Neural cell (in vitro differentiated cells): ENCODE measurements around the gene CLEC18B. TPM values are rescaled to one million over a fixed set of nuclear protein-coding genes. Genes with fewer than 3 reads are reported as not detected.

Experiments
- H2AFZ ChIP-seq: fragments of 200-600, 300-800 bp; sonication (generic), shearing (Covaris generic); 2 replicates; pipeline ENCODE4 v1.6.0; 2014; ENCODE audit warnings: low read depth, mild to moderate bottlenecking, antibody characterized with exemption, low read length, moderate library complexity
- H3F3A ChIP-seq: fragments of 200-600 bp; shearing (Covaris generic); 2 replicates; pipeline ENCODE4 v1.6.1; 2016; ENCODE audit warnings: mild to moderate bottlenecking, moderate library complexity, mixed read lengths, antibody characterized with exemption, low read length; ENCODE audit not compliant: insufficient read depth, poor library complexity, severe bottlenecking
- H3K27ac ChIP-seq: fragments of 200-600, 300-800 bp; sonication (generic), shearing (Covaris generic); 2 replicates; pipeline ENCODE4 v1.5.1; 2014; ENCODE audit warnings: mild to moderate bottlenecking, low read length, moderate library complexity
- H3K27me3 ChIP-seq: fragments of 300-800, 200-600 bp; sonication (generic), shearing (Covaris generic); 2 replicates; pipeline ENCODE4 v1.6.0; 2014; ENCODE audit warnings: mild to moderate bottlenecking, low read depth, low read length, moderate library complexity; ENCODE audit not compliant: insufficient read depth
- H3K36me3 ChIP-seq: fragments of 300-800, 200-600 bp; sonication (generic), shearing (Covaris generic); 2 replicates; pipeline ENCODE4 v1.5.1; 2014; ENCODE audit warnings: mild to moderate bottlenecking, antibody characterized with exemption, low read length, moderate library complexity; ENCODE audit not compliant: insufficient read depth
- H3K4me2 ChIP-seq: fragments of 300-800, 200-600 bp; sonication (generic), shearing (Covaris generic); 2 replicates; pipeline ENCODE4 v1.6.0; 2014; ENCODE audit warnings: mild to moderate bottlenecking, low read length
- H3K4me3 ChIP-seq: fragments of 300-800, 200-600 bp; sonication (generic), shearing (Covaris generic); 2 replicates; pipeline ENCODE4 v1.5.1; 2014; ENCODE audit warnings: mild to moderate bottlenecking, low read length, moderate library complexity
- H3K79me2 ChIP-seq: fragments of 200-600 bp; shearing (Covaris generic); replicated peaks from 2 replicates; pipeline ENCODE4 v1.6.0; 2014; ENCODE audit warnings: mild to moderate bottlenecking, low read length, moderate library complexity; ENCODE audit not compliant: insufficient read depth
- H3K9ac ChIP-seq: fragments of 300-800, 200-600 bp; sonication (generic), shearing (Covaris generic); 2 replicates; pipeline ENCODE4 v1.6.1; 2016; ENCODE audit warnings: mild to moderate bottlenecking, low read length, mixed read lengths
- H3K9me2 ChIP-seq: fragments of 200-600 bp; shearing (Covaris generic); 2 replicates; pipeline ENCODE4 v1.6.1; 2016; ENCODE audit warnings: mild to moderate bottlenecking, low read length, mixed read lengths; ENCODE audit not compliant: insufficient read depth
- H3K9me3 ChIP-seq: fragments of 200-600, 300-800 bp; sonication (generic), shearing (Covaris generic); 2 replicates; pipeline ENCODE4 v1.6.1; 2016; ENCODE audit warnings: mild to moderate bottlenecking, mixed run types, low read length, moderate library complexity, mixed read lengths
- H4K20me1 ChIP-seq: fragments of 200-600 bp; shearing (Covaris generic); 2 replicates; pipeline ENCODE4 v1.6.1; 2016; ENCODE audit warnings: mild to moderate bottlenecking, mixed run types; ENCODE audit not compliant: insufficient read depth
- EP300 ChIP-seq: fragments of 450-650 bp; conservative IDR thresholded peaks from 2 replicates; pipeline ENCODE4 v1.6.1; 2014; ENCODE audit warnings: antibody characterized with exemption, mild to moderate bottlenecking, moderate library complexity; ENCODE audit not compliant: poor library complexity, severe bottlenecking
- EZH2 ChIP-seq: fragments of 200-600, 300-800 bp; shearing (Covaris generic), sonication (generic); IDR thresholded peaks from 2 replicates; pipeline ENCODE4 v1.6.1; 2014; ENCODE audit warnings: antibody characterized with exemption, low read length, borderline replicate concordance, mild to moderate bottlenecking; ENCODE audit not compliant: insufficient read depth, poor library complexity, severe bottlenecking
- MXI1 ChIP-seq: fragments of 450-650 bp; conservative IDR thresholded peaks from 2 replicates; pipeline ENCODE4 v1.6.1; 2014; ENCODE audit warnings: antibody characterized with exemption, mild to moderate bottlenecking; ENCODE audit not compliant: poor library complexity, severe bottlenecking
- POLR2AphosphoS5 ChIP-seq: IDR thresholded peaks from 2 replicates; pipeline ENCODE4 v1.6.1; 2012
- RAD21 ChIP-seq: fragments of 450-650 bp; conservative IDR thresholded peaks from 2 replicates; pipeline ENCODE4 v1.6.1; 2014; ENCODE audit warnings: antibody characterized with exemption, mild to moderate bottlenecking, moderate library complexity
- SMC3 ChIP-seq: fragments of 450-650 bp; conservative IDR thresholded peaks from 2 replicates; pipeline ENCODE4 v1.6.1; 2014; ENCODE audit warnings: antibody characterized with exemption, mild to moderate bottlenecking, moderate library complexity; ENCODE audit not compliant: poor library complexity
- TAF1 ChIP-seq: IDR thresholded peaks from 2 replicates; pipeline ENCODE4 v1.6.1; 2012; ENCODE audit warnings: low read depth
- polyA plus RNA-seq: library from polyadenylated mRNA; depleted of rRNA; stranded (reverse); fragments of >200 nt; gene quantifications from 2 replicates; pipeline ENCODE4 v1.2.3, GENCODE V29; 2014
- TF ChIP-seq, protein P1 (sequence below): fragments of 450-650 bp; IDR thresholded peaks from 2 replicates; pipeline ENCODE4 v1.5.1; 2014; ENCODE audit warnings: antibody characterized with exemption, mild to moderate bottlenecking, moderate library complexity; ENCODE audit not compliant: poor library complexity, severe bottlenecking
- TF ChIP-seq, protein P2 (sequence below): IDR thresholded peaks from 2 replicates; pipeline ENCODE4 v1.6.1; 2012; ENCODE audit warnings: borderline replicate concordance

CLEC18B gene
- polyA plus RNA-seq, 1 donor from 2014 or later, result 1.6 TPM

DNA sequence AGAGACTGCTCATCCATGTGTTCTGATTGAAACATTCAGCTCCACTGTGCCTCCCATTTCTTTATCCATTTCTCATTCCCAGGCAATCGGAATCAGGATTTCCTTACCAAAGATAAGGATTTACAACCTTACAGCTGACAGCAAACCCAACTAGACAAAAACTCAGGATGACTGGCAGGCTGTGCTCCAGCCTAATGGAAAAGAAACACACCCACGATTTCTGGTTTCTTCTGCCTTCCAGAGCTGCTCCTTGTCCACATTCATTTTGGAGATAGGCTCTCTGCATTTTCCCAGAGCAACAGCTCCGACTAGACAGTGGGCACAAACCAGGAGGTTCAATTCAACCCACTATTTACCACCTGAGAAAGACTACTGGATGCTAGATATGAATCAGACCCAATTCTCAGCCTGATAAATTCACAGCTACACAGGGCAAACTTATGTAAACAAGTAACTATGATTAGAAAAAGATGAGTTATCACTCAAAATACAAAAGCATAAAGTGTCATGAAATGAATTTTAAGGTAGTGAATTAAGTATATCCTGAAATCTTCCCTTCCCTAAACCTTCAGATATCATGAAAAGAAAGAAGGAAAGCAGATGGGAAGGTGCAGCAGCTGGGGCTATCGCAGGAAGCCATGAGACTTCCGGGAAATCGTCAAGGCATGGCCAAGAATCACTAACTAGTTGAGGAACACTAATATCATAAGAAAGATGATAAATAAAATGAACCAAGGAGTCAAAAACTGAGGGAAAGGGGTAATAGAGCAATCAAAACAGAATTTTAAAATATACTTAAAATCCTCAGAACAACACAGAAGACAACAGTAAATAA, 44.8 kb upstream of the CLEC18B start:
- H3K27ac ChIP-seq, result no peak overlapping the region
- no peaks in the 10 kb centered on the region for H4K20me1 ChIP-seq
- H3F3A ChIP-seq, result no peaks in the 10 kb centered on the region
- no peak overlapping the region for H3K4me2 ChIP-seq
- no peaks in the 10 kb centered on the region for H3K9me2 ChIP-seq
- no peaks in the 10 kb centered on the region for H3K79me2 ChIP-seq
- no peak overlapping the region for H3K4me3 ChIP-seq
- H3K9ac ChIP-seq, result no peak overlapping the region
- H2AFZ ChIP-seq, result no peak overlapping the region
- peaks cover 2% of the 10 kb centered on the region for H3K36me3 ChIP-seq
- TF ChIP-seq POLR2AphosphoS5 (no peak), TAF1 (no peak), EZH2 (no peak), EP300 (no peak), SMC3 (no peak), MXI1 (no peak), RAD21 (no peak)
- TF ChIP-seq, protein P1, sequence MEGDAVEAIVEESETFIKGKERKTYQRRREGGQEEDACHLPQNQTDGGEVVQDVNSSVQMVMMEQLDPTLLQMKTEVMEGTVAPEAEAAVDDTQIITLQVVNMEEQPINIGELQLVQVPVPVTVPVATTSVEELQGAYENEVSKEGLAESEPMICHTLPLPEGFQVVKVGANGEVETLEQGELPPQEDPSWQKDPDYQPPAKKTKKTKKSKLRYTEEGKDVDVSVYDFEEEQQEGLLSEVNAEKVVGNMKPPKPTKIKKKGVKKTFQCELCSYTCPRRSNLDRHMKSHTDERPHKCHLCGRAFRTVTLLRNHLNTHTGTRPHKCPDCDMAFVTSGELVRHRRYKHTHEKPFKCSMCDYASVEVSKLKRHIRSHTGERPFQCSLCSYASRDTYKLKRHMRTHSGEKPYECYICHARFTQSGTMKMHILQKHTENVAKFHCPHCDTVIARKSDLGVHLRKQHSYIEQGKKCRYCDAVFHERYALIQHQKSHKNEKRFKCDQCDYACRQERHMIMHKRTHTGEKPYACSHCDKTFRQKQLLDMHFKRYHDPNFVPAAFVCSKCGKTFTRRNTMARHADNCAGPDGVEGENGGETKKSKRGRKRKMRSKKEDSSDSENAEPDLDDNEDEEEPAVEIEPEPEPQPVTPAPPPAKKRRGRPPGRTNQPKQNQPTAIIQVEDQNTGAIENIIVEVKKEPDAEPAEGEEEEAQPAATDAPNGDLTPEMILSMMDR, result no peak
- TF ChIP-seq, protein P2, sequence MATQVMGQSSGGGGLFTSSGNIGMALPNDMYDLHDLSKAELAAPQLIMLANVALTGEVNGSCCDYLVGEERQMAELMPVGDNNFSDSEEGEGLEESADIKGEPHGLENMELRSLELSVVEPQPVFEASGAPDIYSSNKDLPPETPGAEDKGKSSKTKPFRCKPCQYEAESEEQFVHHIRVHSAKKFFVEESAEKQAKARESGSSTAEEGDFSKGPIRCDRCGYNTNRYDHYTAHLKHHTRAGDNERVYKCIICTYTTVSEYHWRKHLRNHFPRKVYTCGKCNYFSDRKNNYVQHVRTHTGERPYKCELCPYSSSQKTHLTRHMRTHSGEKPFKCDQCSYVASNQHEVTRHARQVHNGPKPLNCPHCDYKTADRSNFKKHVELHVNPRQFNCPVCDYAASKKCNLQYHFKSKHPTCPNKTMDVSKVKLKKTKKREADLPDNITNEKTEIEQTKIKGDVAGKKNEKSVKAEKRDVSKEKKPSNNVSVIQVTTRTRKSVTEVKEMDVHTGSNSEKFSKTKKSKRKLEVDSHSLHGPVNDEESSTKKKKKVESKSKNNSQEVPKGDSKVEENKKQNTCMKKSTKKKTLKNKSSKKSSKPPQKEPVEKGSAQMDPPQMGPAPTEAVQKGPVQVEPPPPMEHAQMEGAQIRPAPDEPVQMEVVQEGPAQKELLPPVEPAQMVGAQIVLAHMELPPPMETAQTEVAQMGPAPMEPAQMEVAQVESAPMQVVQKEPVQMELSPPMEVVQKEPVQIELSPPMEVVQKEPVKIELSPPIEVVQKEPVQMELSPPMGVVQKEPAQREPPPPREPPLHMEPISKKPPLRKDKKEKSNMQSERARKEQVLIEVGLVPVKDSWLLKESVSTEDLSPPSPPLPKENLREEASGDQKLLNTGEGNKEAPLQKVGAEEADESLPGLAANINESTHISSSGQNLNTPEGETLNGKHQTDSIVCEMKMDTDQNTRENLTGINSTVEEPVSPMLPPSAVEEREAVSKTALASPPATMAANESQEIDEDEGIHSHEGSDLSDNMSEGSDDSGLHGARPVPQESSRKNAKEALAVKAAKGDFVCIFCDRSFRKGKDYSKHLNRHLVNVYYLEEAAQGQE, result no peak
- H3K9me3 ChIP-seq, result no peaks in the 10 kb centered on the region
- H3K27me3 ChIP-seq, result no peaks in the 10 kb centered on the region

DNA sequence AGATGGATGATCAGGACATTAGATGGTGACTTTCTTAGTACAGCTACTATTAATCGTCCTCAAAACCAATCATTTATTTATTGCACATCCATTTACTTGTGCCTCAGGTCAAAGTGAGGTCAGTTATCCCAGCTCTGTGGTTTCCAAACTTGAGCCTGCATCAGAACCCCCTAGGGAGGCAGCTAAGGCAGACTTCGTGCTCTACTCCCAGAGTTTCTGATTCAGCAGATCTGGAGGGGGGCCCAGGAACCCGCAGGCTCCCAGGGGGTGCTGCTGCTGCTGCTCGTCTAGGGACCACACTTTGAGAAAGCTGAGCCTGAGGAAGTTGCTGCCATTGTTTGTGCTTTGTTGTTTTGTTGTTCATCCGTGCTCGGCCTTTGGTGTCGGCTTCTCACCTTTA, 44.0 kb upstream of the CLEC18B start:
- H3K4me2 ChIP-seq, result no peak overlapping the region
- no peaks in the 10 kb centered on the region for H3K79me2 ChIP-seq
- H4K20me1 ChIP-seq, result no peaks in the 10 kb centered on the region
- no peak overlapping the region for H3K4me3 ChIP-seq
- H3K9ac ChIP-seq, result no peak overlapping the region
- no peaks in the 10 kb centered on the region for H3K27me3 ChIP-seq
- H3K27ac ChIP-seq, result no peak overlapping the region
- H2AFZ ChIP-seq, result no peak overlapping the region
- H3K9me2 ChIP-seq, result no peaks in the 10 kb centered on the region
- H3K9me3 ChIP-seq, result no peaks in the 10 kb centered on the region
- no peaks in the 10 kb centered on the region for H3F3A ChIP-seq
- no peaks in the 10 kb centered on the region for H3K36me3 ChIP-seq
- TF ChIP-seq, protein P1, result no peak
- no peak for TF ChIP-seq SMC3
- TF ChIP-seq MXI1, result no peak
- TF ChIP-seq EP300, result no peak
- no peak for TF ChIP-seq POLR2AphosphoS5
- no peak for TF ChIP-seq TAF1
- TF ChIP-seq, protein P2, result no peak
- no peak for TF ChIP-seq EZH2
- no peak for TF ChIP-seq RAD21
